Measurements from ENCODE around the gene CUX1. TPM values are rescaled to one million over a fixed set of nuclear protein-coding genes. Genes with fewer than 3 reads are reported as not detected.

Gene CUX1
- total RNA-seq, 2 donors from 2014 or later: 12.0 to 13.8 TPM

DNA sequence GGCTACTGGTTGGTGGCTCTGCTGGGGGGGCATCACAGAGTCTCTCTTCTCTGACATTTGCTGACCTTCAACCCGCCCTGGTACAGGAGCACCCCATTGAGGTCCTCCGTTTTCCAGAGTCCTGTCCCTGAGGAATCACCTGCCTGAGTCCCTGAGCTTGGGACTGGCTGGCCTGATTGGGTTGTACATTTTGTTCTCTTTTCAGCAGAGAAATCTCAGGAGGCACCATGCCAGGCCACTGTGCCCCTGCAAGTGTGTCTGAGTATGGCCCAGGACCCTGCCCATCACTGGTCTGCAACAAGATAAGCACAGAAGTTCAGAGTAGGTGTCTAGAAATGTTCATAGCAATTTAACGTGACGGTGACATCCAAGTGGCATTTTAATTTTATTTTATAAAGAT, 131.2 kb downstream of the CUX1 start:
- peaks cover 3% of the 10 kb centered on the region for H3K9me3 Mint-ChIP-seq
- no peaks in the 10 kb centered on the region for H3K27me3 Mint-ChIP-seq
- H3K27ac Mint-ChIP-seq: no peak overlapping the region
- H3K36me3 Mint-ChIP-seq (ENCODE audit: low read depth): peaks cover 7% of the 10 kb centered on the region
- H3K4me3 Mint-ChIP-seq: no peak overlapping the region
- ATAC-seq (replicated peaks): no peak
- H3K4me1 Mint-ChIP-seq: peaks cover 14% of the 10 kb centered on the region

DNA sequence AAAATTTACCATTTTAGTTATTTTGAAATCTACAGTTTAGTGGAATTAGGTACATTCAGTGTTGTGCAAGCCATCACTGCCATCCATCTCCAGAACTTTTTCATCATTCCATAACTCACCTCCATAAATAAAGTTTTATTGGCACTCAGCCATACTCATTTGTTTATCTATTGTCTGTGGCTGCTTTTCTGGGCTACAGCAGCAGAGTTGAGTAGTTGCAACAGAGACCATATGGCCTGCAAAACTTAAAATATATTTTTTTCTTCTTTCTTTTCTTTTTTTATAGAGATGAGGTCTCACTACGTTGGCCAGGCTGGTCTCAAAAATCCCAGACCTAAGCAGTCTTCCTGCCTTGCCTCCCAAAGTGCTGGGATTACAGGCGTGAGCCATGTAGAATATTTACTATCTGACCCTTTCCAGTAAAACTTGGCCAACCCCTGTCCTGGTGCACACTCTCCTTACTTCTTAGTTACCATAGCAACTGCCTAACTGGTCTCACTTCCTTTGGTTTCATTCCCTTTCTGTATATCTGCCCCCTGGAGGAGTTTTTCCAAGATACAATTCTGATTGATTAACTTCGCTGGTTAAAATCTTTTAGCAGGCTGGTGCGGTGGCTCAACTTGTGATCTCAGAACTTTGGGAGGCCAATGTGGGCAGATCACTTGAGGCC, 133.2 kb downstream of the CUX1 start:
- no peaks in the 10 kb centered on the region for H3K27me3 Mint-ChIP-seq
- peaks cover 28% of the 10 kb centered on the region for H3K4me1 Mint-ChIP-seq
- no peak overlapping the region for H3K27ac Mint-ChIP-seq
- no peak overlapping the region for H3K4me3 Mint-ChIP-seq
- H3K36me3 Mint-ChIP-seq (ENCODE audit: low read depth): peaks cover 7% of the 10 kb centered on the region
- no peak for ATAC-seq (replicated peaks)
- H3K9me3 Mint-ChIP-seq: peaks cover 3% of the 10 kb centered on the region

DNA sequence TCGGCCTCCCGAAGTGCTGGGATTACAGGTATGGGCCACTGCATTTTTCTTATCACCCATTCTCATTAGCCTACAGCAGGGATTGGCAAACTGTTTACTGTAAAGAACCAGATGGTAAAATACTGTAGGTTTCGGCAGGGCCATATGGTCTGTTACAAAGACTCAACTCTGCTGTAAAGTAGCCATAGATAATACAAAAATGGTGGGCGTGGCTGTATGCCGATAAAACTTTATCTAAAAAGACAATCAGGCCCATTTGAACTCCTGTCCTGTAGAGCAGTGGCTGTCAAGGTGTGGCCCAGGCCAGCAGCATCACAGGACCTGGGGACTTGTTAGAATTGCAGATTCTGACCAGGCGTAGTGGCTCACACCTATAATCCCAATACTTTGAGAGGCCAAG, 134.3 kb downstream of the CUX1 start:
- Mint-ChIP-seq H3K36me3 (ENCODE audit: low read depth) (peaks cover 7% of the 10 kb centered on the region), H3K27ac (no peak overlapping the region), H3K9me3 (peaks cover 3% of the 10 kb centered on the region), H3K4me1 (peaks cover 23% of the 10 kb centered on the region), H3K27me3 (no peaks in the 10 kb centered on the region), H3K4me3 (no peak overlapping the region)
- no peak for ATAC-seq (replicated peaks)

DNA sequence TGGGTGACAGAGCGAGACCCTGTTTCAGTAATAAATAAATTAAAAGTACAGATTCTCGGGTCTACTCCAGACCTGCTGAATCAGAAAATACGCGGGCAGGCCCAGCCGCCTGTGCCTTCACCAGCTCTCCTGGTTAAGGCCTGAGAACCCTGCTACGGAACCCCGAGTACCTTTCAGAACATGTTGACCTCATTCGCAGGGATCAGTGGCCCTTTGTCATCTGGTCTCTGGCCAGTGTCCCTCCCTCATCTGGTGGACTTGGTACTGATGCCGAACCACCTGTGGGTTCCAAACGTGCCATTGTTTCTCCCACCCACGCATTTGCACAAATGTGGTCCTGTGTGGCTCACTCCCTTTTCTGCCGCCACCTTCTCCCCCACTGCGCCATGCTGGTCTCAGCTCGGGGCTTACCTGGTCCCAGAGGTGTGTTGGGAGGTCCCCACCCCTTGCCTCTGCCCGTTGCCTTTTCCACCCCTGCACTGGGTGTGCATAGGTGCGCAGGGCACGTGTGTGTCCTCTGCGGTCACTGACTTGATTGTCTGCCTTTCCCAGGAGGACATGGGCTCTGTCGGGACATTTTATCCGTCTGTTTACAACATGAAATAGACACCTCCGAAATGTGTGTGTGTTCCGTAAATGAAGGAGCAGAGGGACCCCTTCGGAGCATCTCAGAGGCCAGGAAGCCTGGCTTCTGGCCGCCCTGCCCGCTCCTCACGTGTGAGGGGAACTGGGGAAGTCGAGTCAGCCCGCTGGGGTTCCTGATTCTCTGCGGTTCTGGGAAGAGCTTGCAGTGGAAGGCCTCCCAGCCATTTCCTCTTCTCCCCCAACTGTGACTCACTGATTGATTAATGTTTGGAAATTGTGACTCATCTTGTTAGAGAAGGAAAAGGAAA, 135.2 kb downstream of the CUX1 start:
- peak overlapping the region; percentile 75 for H3K4me3 Mint-ChIP-seq
- H3K27ac Mint-ChIP-seq: peak overlapping the region; percentile 99
- H3K4me1 Mint-ChIP-seq: peaks cover 23% of the 10 kb centered on the region
- H3K36me3 Mint-ChIP-seq (ENCODE audit: low read depth): peaks cover 7% of the 10 kb centered on the region
- ATAC-seq (replicated peaks): peak; percentile 43
- H3K27me3 Mint-ChIP-seq: no peaks in the 10 kb centered on the region
- H3K9me3 Mint-ChIP-seq: peaks cover 3% of the 10 kb centered on the region

DNA sequence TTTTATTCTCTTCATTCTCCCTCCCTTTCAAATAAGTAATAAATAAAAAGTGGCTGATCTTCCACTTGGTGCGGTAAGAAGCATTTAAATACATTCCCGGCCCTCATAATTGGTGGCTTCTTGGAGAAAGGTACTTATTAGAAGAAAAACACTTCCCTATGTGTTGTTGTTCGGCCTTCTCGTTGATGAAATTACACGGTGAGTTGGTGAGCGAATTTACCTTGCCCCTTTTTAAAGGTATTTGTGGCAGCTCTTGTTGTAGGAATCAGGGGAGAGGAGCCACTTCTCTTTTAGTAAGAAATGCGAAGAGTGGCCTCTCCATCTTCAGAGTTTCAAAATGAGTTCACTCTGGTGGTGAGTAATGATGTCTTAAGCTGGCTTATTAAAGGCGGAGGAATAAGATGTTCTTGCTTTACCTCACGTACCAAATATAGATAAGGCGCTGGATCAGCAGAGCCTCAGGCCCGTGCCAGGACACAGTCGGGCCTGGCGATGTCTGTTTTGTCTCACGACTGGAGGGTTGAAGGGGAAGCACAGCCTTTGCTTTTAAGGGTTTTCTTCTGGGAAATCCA, 135.9 kb downstream of the CUX1 start:
- H3K27ac Mint-ChIP-seq: peak overlapping the region; percentile 99
- H3K36me3 Mint-ChIP-seq (ENCODE audit: low read depth): peaks cover 7% of the 10 kb centered on the region
- no peaks in the 10 kb centered on the region for H3K27me3 Mint-ChIP-seq
- peaks cover 23% of the 10 kb centered on the region for H3K4me1 Mint-ChIP-seq
- ATAC-seq (replicated peaks): peak; percentile 95
- H3K4me3 Mint-ChIP-seq: peak overlapping the region; percentile 75
- H3K9me3 Mint-ChIP-seq: peaks cover 3% of the 10 kb centered on the region

DNA sequence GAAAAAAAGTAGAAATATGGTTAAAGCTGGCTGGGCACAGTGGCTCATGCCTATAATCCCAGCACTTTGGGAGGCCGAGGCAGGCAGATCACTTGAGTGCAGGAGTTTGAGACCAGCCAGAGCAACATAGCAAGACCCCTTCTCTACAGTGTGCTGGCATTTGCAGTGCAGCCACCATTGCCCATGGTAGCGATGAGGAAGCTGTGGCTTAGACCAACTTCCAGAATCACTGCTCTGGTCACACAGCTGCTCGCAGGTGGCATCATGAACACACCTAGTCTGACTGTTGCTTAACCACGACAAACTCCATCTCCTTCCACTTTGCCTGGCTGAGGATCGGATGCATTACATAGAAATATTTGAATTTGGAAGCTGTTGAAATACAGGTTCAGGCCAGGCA, 137.1 kb downstream of the CUX1 start:
- Mint-ChIP-seq H3K27ac (peak overlapping the region; percentile 99), H3K4me1 (peaks cover 23% of the 10 kb centered on the region), H3K4me3 (peak overlapping the region; percentile 75), H3K27me3 (no peaks in the 10 kb centered on the region), H3K9me3 (peaks cover 3% of the 10 kb centered on the region), H3K36me3 (ENCODE audit: low read depth) (peaks cover 7% of the 10 kb centered on the region)
- no peak for ATAC-seq (replicated peaks)

DNA sequence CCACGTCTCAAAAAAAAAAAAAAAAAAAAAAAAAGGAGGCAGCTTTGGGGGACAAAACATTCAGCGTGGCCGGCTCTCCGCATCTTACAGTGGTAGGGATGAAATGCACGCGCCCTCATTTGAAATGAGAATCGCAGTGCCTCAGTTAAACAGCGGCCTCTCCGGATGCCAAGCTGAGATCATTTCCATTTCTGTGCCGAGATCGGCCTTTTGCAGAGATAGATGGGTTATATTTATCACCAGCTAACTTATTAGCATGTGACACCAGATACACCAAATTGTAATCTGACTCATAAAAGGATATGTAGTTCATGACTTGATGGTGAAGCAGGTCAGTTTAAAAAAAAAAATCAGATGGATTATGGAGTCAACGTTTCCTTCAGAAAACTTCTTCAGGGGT, 138.7 kb downstream of the CUX1 start:
- Mint-ChIP-seq H3K9me3 (peaks cover 3% of the 10 kb centered on the region), H3K4me1 (peaks cover 23% of the 10 kb centered on the region), H3K27me3 (no peaks in the 10 kb centered on the region), H3K36me3 (ENCODE audit: low read depth) (peaks cover 7% of the 10 kb centered on the region), H3K27ac (no peak overlapping the region), H3K4me3 (no peak overlapping the region)
- no peak for ATAC-seq (replicated peaks)

DNA sequence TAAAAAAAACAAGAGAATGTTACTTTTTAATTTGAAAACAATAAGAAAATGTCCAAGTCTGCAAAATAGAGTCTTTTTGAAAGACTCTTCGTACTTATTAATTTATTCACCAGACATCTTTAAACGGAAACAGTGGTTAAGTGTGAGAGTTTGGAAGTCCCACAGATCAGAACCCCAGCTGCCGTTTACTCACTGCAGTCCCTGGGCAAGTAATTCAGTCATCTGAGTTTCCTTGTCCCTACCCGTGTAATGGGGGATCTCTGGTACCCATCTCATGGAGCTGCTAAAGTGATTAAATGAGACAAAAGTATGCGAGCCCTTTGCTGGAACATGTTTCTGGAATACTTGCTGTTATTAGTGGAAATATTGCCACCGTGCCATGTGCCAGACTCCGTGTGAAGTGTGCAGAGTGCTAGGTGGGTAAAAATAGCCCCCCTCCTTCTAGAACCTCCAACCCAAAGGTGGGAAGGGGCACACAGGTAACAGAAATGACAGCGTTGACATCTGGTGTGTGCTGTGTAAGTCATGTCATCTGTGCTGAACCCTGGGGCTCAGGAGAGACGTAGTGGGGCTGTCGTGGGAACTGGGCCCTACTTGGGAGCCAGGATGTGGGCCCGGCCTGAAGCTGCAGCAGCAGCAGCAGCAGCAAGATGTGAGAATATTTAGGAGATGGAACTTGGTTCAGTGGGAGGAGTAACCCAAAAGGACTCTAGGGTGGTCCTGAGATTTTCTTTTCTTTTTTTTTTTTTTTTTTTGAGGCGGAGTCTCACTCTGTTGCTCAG, 140.5 kb downstream of the CUX1 start:
- peaks cover 3% of the 10 kb centered on the region for H3K9me3 Mint-ChIP-seq
- no peak overlapping the region for H3K27ac Mint-ChIP-seq
- no peak overlapping the region for H3K4me3 Mint-ChIP-seq
- ATAC-seq (replicated peaks): peak; percentile 29
- peaks cover 6% of the 10 kb centered on the region for H3K36me3 Mint-ChIP-seq (ENCODE audit: low read depth)
- H3K27me3 Mint-ChIP-seq: no peaks in the 10 kb centered on the region
- peaks cover 22% of the 10 kb centered on the region for H3K4me1 Mint-ChIP-seq

DNA sequence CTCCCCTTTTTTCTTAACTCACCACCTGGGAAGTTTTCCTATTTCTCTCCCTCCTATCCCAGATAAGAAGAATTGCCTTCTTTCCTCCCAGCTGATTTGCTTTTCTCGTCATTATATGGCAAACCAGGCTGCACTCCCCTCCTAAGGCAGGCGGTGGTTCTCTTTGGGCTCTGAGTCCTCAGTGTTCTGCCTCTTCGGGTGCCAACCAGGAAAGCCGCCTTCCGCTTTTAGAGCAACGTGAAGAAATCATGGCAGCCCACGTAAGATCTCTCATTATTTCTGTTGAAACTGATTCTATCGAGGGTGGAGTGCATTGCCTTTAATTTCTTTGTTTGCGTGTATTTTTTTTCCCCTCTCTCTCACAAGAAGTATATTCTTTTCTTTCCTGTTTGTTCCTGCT, 141.9 kb downstream of the CUX1 start:
- H3K4me1 Mint-ChIP-seq: peaks cover 12% of the 10 kb centered on the region
- H3K27ac Mint-ChIP-seq: no peak overlapping the region
- no peak for ATAC-seq (replicated peaks)
- H3K36me3 Mint-ChIP-seq (ENCODE audit: low read depth): no peaks in the 10 kb centered on the region
- H3K4me3 Mint-ChIP-seq: no peak overlapping the region
- no peaks in the 10 kb centered on the region for H3K9me3 Mint-ChIP-seq
- H3K27me3 Mint-ChIP-seq: no peaks in the 10 kb centered on the region

DNA sequence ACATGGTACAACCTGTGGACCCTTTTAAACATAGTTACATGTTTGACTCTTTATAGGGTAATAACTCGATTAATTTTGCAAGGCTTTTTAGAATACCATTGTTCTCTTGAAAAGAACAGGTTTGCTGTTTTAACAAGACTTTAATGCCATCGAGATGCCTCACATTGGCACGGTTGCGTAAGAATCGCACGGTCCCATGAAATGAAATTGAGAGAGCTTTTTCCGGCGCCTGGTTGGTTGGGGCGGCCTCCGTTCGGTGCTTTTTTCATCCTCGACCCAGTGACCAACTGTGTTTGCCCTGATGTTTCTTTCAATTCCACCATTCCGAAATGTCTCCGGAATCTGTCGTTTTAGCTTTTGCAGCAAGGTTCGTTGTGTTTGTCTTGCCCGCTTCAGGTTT, 142.4 kb downstream of the CUX1 start:
- no peak for ATAC-seq (replicated peaks)
- no peaks in the 10 kb centered on the region for H3K36me3 Mint-ChIP-seq (ENCODE audit: low read depth)
- H3K27me3 Mint-ChIP-seq: no peaks in the 10 kb centered on the region
- peaks cover 7% of the 10 kb centered on the region for H3K4me1 Mint-ChIP-seq
- no peaks in the 10 kb centered on the region for H3K9me3 Mint-ChIP-seq
- no peak overlapping the region for H3K4me3 Mint-ChIP-seq
- H3K27ac Mint-ChIP-seq: no peak overlapping the region

DNA sequence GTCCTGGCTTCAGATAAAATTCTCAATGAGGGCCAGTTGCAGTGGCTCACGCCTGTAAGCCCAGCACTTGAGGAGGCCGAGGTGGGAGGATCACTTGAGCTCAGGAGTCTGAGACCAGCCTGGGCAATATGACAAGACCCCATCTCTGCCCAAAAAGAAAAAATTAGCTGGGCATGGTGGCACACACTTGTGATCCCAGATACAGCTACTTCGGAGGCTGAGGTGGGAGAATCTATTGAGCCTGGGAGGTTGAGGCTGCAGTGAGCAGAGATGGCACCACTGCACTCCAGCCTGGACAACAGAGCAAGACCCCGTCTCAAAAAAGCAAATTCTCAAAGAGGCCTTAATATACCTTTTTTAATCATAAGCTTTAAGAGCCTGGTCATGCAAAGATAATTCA, 142.9 kb downstream of the CUX1 start:
- Mint-ChIP-seq H3K36me3 (ENCODE audit: low read depth) (no peaks in the 10 kb centered on the region), H3K9me3 (no peaks in the 10 kb centered on the region)

DNA sequence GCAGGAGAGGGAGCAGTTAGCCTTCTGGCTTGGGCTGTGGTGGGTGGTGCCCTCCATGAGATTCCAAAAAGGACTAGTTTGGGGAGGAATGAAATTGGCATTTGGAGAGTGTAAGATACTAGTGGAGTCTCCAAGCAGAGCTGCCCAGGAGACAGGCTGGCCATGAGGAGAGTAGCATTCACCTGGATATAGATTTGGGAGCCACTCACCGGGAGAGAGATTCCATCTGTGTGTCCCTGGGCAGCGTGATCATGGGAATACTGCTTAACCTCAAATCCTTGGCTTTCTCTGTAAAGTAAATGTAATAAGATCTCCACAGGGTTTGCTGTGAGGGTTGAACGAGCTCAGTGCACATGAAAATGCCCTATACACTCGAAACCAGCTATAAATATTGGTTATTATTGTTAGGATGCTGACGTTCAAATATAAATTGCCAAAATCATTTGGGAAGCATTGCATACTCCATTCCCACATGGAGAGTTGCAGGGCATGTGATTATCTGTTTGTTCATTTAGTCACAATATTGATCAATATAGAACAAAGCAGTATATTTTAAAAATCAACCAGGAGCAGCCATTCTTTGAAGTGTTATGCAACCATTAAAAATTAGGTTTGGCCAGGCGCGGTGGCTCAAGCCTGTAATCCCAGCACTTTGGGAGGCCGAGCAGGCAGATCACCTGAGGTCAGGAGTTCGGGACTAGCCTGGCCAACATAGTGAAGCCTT, 143.7 kb downstream of the CUX1 start:
- Mint-ChIP-seq H3K4me1 (no peaks in the 10 kb centered on the region), H3K9me3 (no peaks in the 10 kb centered on the region), H3K27me3 (no peaks in the 10 kb centered on the region), H3K27ac (peak overlapping the region; percentile 32), H3K4me3 (no peak overlapping the region), H3K36me3 (ENCODE audit: low read depth) (no peaks in the 10 kb centered on the region)
- no peak for ATAC-seq (replicated peaks)

More for the DNA sequence above, 142.9 kb downstream of the CUX1 start:
- no peak for ATAC-seq (replicated peaks)
- Mint-ChIP-seq H3K27ac (peak overlapping the region; percentile 32), H3K4me3 (no peak overlapping the region), H3K4me1 (peaks cover 2% of the 10 kb centered on the region), H3K27me3 (no peaks in the 10 kb centered on the region)

DNA sequence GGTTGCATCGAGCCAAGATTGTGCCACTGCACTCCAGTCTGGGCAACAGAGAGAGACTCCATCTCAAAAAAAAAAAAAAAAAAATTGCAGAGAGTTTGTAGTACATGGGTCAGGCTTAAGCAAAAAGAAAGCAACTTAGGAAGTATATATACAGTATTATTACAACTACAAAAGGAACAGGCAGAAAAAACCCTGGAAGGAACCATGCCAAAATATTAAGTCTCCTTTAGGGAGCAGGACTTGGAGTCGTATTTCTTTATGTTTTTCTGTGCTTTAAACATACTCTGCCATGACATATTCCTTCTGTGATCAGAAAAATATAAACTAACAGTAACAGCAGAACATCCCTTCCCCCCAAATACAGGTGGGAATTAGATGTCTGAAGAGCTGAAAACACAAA, 144.4 kb downstream of the CUX1 start:
- no peaks in the 10 kb centered on the region for H3K36me3 Mint-ChIP-seq (ENCODE audit: low read depth)
- no peak overlapping the region for H3K4me3 Mint-ChIP-seq
- no peak for ATAC-seq (replicated peaks)
- no peaks in the 10 kb centered on the region for H3K27me3 Mint-ChIP-seq
- no peak overlapping the region for H3K27ac Mint-ChIP-seq
- H3K9me3 Mint-ChIP-seq: no peaks in the 10 kb centered on the region
- H3K4me1 Mint-ChIP-seq: no peaks in the 10 kb centered on the region

DNA sequence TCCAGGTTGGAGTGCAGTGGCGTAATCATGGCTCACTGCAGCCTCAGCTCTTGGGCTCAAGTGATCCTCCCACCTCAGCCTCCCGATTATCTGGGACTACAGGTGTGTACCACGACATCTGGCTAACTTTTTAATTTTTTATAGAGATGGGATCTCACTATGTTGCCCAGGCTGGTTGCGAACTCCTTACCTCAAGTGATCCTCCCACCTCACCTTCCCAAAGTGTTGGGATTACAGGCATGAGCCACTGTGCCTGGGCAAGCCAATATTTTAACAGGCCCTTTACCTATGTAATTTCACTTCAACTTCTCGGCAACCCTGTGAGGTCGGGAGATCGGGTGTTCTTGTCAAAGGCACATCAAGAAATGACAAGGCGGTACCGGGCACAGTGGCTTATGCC, 146.3 kb downstream of the CUX1 start:
- no peaks in the 10 kb centered on the region for H3K9me3 Mint-ChIP-seq
- H3K27me3 Mint-ChIP-seq: no peaks in the 10 kb centered on the region
- no peak for ATAC-seq (replicated peaks)
- H3K27ac Mint-ChIP-seq: no peak overlapping the region
- H3K36me3 Mint-ChIP-seq (ENCODE audit: low read depth): no peaks in the 10 kb centered on the region
- H3K4me3 Mint-ChIP-seq: no peak overlapping the region
- no peaks in the 10 kb centered on the region for H3K4me1 Mint-ChIP-seq

All from activated T-helper 17 cell treated with anti-CD3 and anti-CD28 coated beads, Interleukin-2, amount 50 U/mL, for 72 hours (primary cell).